Cerebellar nuclear complex (tissue), 1 donor: ENCODE measurements around the gene LRP1B.
A peak's percentile ranks its signal among the peaks of the same experiment; 100 is the strongest.

ENCODE experiments used
- DNase-seq, 2 experiments: peaks; one replicate each; lab custom pipeline; 2025; lab: John Stamatoyannopoulos, UW

Gene LRP1B

GRCh38 chr2:140905083-140905781, 1225.6 kb downstream of the LRP1B start:
- no peak for DNase-seq

GRCh38 chr2:140895378-140895777, 1235.4 kb downstream of the LRP1B start:
- DNase-seq, result no peak

- DNase-seq, result no peak
Observed at GRCh38 chr2:140893685-140894084, 1237.1 kb downstream of the LRP1B start.

- no peak for DNase-seq
Observed at GRCh38 chr2:140892911-140893637, 1237.7 kb downstream of the LRP1B start.

DNA sequence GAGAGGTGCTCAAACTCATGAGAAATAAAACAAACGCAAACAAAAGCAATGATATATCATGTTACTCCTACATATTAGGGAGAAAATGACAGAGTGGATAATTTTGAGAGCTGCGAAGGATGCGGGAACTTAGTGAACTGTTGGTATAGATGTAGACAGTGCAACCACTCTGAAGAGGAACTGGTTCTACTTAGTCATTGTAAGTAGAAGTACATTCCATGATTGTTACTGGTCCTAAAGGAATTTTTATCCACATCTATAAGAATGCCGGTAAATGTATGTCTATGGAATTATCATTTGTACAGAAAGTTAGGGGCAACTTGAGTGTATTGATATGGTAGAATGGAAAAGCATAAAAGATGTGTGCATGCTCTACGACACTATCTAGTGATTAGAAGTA, 1238.4 kb downstream of the LRP1B start:
- DNase-seq, result no peak

- DNase-seq, result no peak
Observed at GRCh38 chr2:140891614-140892212, 1239.1 kb downstream of the LRP1B start.

DNA sequence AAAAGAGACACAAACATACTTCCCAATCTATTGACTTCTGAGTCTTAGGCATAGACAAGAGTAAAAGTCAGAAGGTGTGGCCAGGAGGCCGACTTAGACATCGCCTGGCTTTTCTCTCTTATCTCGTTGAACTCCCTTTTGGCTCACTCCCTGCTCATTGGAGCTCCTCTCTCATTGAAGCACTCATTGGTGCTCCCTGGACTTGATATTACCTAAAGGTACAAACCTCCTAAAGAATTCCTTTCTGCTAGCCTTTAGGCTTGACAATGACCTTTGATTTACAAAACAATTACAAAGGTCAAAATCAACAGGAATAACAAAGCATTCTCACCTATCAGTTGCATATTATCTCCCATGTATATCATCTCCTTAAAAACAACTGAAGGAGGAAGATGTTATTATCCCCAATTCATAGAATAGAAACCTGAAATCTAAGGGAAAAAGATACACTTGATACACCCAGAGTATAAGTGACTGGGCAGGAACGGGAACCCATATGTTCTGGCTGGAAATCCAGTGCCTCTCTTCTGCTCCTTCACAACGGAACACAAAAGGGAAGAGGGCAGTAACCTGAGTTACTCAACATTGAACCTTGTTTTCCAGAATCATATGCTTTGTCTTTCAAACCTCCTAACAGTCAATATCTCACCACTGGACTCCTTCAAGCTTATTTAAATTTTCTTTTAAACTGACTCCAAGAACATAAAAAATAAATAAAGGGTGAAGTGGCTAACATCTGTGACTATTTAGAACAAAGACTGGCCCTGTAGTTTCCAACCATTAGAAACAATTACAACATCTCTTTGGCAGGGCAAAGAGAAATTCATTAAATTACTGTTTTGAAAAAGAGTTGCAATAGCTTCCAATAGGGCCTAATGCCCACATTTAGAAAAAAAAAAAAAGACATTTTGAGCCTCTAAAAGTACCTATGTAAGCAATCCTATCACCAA, 1247.9 kb downstream of the LRP1B start:
- DNase-seq, result no peak

- no peak for DNase-seq
Observed at GRCh38 chr2:140880573-140880972, 1250.2 kb downstream of the LRP1B start.

GRCh38 chr2:140876015-140876414, 1254.8 kb downstream of the LRP1B start:
- DNase-seq, result no peak

DNA sequence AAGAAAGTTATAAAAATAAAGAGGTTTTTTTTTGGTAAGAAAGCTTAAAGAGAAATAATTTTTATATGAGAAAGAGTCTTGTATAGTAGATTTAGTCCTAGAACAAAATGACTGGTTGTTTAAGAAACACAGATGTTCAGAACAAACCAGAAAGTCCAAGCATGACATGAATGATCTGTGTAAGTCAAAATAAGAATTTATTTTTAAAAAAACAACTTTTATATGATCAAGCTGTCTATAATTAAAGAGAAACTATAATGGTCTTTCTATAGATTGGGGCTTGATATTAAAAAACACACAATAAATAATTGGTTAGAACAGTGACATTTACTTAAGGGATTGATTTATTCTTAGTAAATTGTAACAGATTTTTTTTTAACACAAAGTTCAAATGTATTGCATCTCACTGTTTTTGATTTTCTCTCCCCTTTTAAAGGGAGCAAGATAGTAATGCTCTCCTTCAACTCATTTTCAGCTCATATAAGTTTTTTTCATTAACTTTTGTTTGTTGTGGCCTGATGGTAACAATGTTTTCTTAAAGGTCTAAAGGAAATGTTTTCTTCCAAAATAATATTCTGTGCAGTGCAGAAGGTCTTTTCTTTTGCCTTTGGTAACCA, 1256.8 kb downstream of the LRP1B start:
- DNase-seq, result no peak

DNA sequence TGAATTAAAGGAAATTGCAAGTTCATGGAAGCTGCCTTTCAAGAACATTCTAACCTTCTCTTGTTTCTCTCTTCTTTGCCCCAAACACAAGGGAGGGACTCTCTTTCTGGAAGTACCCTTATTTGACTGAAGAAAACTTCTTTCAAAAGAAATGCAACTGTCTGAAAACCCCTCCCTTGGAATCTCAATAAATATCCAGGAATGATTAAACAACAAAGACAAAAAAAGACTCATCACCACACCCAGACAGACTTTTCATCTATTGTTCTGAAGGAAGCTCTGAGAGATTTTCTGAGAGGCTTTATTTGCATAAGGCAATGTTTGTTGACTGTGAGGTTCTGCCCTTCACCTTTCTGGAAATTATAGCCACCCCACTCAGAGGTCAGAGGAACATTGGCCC, 1260.9 kb downstream of the LRP1B start:
- DNase-seq, result no peak

DNA sequence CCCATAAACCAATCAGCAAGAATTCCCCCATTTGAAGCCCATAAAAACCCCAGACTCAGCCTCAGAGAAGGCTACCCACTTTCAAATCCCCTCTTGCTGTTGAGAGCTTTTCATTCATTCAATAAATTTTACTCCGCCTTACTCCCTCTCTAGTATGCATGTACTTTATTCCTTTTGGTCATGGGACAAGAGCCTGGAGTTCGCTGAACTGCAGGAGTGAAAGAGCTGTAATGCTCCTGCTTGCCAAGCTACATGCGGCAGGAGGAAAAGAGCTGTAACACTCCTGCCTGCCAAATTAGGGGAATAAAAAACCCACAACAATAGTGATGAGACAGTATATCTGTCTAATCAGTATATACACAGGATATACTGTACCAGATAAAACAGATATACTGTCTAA, 1261.7 kb downstream of the LRP1B start:
- no peak for DNase-seq

DNA sequence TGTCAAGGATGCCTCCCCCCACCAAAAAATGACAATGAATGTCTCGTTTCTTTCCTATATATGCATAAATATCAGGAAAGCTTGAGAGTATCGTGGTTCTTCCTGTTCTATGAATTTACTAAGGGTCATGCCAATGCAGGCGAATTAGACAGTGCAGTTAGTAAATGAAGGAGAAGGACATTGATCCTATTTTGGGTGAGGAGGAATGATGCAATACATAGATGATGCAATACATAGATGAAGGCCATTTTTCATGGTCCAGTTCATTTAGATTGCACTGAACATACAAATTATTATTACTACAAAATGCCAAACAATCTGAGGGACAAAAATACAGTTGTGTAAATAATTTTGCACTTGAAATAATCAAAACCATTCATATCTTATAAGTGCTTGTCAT, 1265.0 kb downstream of the LRP1B start:
- DNase-seq, result no peak

DNA sequence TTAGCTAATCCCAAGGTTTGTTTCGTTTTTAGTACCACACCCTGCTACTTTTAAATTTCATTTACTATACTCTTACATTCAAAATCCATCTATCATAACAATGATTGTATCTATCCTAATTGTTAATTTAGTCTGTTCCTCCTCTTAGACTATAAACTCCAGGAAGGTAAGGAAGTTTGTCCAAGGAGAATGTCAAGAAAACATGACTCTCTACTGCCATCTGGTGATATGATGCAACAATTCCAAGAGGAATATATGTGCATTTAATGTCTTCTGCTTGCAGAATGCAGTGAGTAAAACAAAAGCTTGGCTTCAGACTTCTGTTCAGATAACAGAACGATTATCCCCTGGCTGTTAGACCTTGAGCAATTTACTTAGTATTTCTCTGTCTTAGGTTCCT, 1267.1 kb downstream of the LRP1B start:
- peak in 1 of 2 experiments; percentile 1 for DNase-seq

GRCh38 chr2:140862181-140862580, 1268.6 kb downstream of the LRP1B start:
- DNase-seq, result no peak

DNA sequence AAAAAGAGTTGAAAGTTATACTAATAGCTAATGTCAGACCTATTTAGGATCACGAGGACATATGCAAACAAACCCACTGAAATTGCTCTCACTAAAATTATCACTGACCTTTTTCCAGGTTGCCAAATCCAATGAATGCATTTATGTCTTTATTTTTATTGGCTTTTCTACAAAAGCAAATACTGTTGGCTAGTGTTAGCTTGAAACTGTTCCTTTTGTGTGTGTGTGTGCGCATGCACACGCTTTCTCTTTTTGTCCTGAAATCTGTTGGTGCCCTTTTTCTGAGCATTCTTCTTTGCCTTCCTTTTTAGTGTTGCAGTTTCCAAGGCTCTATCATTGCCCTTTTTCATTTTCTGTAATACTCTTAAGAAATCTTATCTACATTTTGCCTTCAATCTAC, 1269.2 kb downstream of the LRP1B start:
- DNase-seq, result no peak

GRCh38 chr2:140855471-140855870, 1275.3 kb downstream of the LRP1B start:
- DNase-seq, result no peak

DNA sequence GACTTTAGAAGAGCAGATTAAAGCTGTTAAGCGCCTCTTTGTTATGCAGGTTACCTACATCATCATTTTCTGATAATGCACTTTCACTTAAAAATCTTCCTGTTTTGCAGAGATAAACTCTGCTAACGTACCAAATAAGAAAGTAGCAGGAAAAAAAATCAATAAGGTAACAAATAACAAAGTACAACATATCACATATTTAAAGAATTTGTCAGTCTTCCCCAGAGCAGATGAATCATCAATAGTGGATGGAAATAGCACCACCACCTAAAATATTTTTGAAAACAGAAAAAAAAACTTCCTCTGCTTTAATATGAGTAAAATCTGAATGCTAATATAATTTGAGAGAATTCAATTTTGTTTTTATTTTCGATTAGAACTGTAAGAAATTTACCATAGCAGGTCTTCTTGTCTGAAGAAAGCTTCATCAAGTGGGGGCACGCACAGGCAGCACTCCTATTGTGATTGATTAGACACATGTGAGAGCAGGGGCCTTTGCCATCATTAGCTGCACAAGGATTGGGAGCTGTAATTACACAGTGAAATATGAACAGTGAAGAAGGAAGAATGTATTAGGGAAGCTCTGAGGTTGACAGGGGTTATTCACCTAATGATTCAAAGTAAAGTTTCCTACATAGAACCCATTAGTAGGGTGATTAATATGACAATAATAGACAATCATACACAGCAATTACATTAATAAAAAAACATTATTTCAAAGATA, 1279.4 kb downstream of the LRP1B start:
- DNase-seq, result no peak

DNA sequence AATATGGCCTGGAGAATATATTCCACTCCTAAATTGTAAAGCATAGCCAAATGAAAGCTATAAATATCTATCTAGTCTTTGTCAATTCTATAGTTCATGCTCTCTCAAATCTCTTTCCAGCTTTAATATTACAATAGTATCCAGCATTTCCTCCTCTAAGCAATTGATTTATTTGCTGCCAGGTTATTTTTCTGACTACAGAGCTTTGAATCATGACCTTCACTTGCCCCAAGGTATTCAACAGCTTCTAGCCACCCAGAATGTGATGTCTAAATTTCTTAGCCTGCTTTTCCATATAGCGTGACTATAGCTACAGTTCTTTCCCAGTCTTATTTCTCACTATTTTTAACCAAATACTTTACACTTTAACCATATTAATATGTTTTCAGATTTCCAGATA, 1287.6 kb downstream of the LRP1B start:
- DNase-seq, result no peak

DNA sequence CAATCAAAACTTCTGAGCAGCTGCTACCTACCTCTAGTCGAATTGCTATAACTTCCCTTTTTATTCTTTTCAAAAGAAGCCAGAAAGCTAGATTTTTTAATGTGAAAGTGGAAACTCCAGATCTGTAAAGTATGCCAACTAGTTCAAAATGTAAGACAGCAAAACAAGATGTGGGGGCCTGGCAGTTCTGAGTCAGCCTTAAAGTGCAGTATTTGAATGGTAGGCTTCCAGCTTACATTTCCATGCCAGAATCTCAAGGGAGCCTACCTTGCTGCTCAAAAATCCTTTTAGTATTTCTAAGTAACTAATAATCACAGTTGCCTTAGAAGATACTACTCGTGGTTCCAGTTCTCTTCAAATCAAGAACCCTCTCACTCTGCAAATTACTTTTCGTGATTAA, 1288.7 kb downstream of the LRP1B start:
- DNase-seq, result no peak

- no peak for DNase-seq
Observed at GRCh38 chr2:140841141-140841540, 1289.7 kb downstream of the LRP1B start.
